ENCODE results near the gene UBR1.
"Not testable (repeated sequence)": the region's sequence is repeated elsewhere in the genome, so short reads cannot be mapped to it uniquely, and the experiment has no call there.

The UBR1 gene

DNA sequence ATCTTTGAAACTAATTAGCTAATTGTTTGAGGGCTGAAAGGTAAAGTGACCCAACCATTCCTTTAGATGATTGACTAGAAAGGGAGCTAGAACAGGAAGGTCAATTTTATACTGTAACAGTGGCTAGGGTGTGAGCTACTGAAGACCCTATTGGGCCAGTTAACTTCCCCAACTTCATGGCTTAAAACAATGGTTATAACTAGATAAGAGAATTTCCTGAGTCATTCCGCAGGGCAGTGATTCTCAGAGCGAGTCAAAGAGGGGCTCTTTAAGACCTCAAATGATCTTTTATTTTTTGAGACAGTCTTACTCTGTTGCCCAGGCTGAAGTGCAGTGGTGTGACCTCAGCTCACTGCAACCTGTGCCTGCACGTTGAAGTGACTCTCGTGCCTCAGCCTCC lies 151.5 kb downstream of the UBR1 start:
- no peak overlapping the region for H3K4me3 ChIP-seq (ENCODE audit: control insufficient read depth, low read depth, low read length)
- TF ChIP-seq, protein P1, sequence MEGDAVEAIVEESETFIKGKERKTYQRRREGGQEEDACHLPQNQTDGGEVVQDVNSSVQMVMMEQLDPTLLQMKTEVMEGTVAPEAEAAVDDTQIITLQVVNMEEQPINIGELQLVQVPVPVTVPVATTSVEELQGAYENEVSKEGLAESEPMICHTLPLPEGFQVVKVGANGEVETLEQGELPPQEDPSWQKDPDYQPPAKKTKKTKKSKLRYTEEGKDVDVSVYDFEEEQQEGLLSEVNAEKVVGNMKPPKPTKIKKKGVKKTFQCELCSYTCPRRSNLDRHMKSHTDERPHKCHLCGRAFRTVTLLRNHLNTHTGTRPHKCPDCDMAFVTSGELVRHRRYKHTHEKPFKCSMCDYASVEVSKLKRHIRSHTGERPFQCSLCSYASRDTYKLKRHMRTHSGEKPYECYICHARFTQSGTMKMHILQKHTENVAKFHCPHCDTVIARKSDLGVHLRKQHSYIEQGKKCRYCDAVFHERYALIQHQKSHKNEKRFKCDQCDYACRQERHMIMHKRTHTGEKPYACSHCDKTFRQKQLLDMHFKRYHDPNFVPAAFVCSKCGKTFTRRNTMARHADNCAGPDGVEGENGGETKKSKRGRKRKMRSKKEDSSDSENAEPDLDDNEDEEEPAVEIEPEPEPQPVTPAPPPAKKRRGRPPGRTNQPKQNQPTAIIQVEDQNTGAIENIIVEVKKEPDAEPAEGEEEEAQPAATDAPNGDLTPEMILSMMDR (conservative IDR thresholded peaks at IDR 0.05; ENCODE audit: control insufficient read depth, insufficient read depth, low read depth, low read length) = no peak
- DNase-seq (ENCODE audit: low read depth) = no peak

DNA sequence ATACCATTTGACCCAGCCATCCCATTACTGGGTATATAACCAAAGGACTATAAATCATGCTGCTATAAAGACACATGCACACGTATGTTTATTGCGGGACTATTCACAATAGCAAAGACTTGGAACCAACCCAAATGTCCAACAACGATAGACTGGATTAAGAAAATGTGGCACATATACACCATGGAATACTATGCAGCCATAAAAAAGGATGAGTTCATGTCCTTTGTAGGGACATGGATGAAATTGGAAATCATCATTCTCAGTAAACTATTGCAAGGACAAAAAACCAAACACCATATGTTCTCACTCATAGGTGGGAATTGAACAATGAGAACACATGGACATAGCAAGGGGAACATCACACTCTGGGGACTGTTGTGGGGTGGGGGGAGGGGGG lies 156.9 kb downstream of the UBR1 start:
- DNase-seq (ENCODE audit: low read depth); H3K4me3 ChIP-seq (ENCODE audit: control insufficient read depth, low read depth, low read length): not testable (repeated sequence)

DNA sequence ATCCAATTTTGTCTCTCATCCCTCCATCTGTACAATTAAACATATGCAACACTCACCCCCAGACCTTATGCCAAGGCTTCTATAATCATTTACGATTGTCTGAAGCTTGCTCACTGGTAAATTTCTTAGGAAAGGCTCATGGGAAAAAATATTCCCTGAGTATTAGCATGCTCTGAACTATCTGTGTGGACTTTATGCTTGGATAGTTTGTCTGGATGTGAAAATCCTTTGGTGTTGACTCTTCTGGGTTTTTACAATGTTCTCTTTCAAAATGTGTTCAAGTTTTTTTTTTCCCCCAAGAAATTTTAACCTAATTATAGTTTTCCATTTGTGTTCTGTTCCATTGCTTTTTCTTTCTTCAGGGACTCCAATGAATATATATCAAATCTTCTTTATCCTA lies 165.3 kb downstream of the UBR1 start:
- no peak for DNase-seq (ENCODE audit: low read depth)
- TF ChIP-seq, protein P1 (conservative IDR thresholded peaks at IDR 0.05; ENCODE audit: control insufficient read depth, insufficient read depth, low read depth, low read length) = no peak

DNA sequence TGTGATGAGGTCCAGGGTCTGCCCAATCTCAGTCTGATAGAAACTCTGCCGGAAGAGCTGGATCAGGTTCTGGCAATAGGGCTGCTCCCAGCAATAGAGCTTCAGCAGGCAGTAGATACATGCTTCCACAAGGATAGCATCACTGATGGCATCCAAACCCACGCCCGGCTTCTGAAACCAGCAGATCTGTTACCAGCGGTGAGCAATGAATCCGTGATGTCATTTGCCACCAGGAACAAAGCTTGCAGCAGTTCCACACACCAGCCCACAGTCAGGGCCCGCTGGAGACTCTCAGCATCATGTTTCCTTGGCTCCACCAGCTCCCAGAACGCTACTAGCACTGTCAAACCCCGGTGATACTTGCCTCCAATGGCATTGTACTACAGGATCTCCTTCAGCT lies 166.0 kb downstream of the UBR1 start:
- TF ChIP-seq, protein P1 (conservative IDR thresholded peaks at IDR 0.05; ENCODE audit: control insufficient read depth, insufficient read depth, low read depth, low read length) = no peak
- no peak overlapping the region for H3K4me3 ChIP-seq (ENCODE audit: control insufficient read depth, low read depth, low read length)
- no peak for DNase-seq (ENCODE audit: low read depth)

More for the DNA sequence above, 165.3 kb downstream of the UBR1 start:
- no peak overlapping the region for H3K4me3 ChIP-seq (ENCODE audit: control insufficient read depth, low read depth, low read length)

DNA sequence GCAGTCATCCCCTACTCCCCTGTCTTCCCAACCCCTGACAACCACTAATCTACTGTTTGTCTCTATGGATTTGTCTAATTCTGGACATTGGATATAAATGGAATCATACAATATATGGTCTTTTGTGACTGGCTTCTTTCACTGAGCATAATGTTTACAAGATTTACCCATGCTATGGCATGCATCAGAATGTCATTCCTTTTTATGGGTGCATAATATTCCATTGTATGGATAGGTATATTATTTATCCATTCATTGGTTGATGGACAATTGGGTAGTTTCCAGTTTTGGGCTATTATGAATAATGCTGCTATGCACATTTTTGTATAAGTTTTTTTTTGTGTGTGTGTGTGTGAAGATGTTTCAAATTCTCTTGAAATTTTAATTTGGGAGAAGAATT lies 168.7 kb downstream of the UBR1 start:
- no peak overlapping the region for H3K4me3 ChIP-seq (ENCODE audit: control insufficient read depth, low read depth, low read length)

DNA sequence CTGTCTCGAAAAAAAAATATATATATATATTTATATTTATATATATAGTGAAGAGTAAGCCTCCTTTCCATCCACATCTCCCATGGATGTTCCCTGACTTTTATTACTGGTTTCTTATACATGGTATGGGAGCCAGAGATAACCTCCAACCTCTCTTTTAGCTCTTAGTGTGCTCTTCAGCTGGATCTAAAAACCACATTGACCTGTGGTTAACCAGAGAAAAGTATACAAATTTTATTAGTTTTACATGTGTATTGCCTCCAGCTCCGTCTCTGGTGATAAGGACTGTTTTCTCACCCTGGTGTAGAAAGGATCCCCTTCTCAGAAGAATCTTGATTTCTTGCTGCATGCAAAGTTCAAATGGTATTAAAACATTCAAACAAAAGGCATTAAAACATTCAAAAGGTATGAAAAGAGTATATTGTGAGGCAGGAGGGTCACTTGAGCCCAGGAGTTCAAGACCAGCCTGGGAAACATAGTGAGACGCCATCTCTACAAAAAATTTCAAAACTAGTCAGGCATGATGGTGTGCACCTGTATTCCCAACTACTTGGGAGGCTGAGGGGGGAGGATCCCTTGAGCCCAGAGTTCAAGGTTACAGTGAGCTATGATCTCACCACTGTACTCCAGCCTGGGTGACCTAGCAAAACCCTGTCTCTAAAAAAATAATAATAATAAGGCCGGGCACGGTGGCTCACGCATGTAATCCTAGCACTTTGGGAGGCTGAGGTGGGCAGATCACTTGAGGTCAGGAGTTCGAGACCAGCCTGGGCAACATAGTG lies 171.8 kb downstream of the UBR1 start:
- TF ChIP-seq, protein P1 (conservative IDR thresholded peaks at IDR 0.05; ENCODE audit: control insufficient read depth, insufficient read depth, low read depth, low read length) = no peak
- no peak overlapping the region for H3K4me3 ChIP-seq (ENCODE audit: control insufficient read depth, low read depth, low read length)
- no peak for DNase-seq (ENCODE audit: low read depth)

More for the DNA sequence above, 168.7 kb downstream of the UBR1 start:
- TF ChIP-seq, protein P1 (conservative IDR thresholded peaks at IDR 0.05; ENCODE audit: control insufficient read depth, insufficient read depth, low read depth, low read length) = no peak
- no peak for DNase-seq (ENCODE audit: low read depth)

DNA sequence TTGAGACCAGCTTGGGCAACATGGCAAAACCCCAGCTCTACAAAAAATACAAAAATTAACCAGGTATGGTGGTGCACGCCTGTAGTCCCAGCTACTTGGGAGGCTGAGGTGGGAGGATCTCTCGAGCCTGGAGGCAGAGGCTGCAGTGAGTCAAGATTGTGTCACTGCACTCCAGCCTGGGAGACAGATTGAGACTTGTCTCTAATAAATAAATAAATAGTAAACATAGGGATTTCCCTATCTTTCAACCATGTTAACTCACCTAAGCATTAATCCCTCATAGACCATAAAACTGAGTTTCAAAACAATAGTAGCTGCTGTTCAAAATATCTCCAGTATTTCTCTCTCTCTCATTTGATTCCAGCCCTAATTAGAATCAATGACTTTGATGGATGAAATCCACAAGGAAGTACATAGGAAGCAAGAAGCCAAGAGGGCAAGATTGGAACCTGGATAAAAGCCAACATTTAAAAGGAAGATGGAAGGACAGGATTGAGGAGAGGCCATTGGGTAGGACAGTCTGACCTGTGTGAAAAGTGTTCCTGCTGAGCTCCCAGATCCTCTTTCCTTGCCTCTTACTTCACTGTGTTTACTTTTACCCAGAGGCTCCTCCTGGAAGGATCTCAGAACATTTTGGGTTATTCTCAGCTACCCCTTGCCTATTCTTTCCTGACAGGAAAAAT lies 172.9 kb downstream of the UBR1 start:
- no peak overlapping the region for H3K4me3 ChIP-seq (ENCODE audit: control insufficient read depth, low read depth, low read length)
- no peak for DNase-seq (ENCODE audit: low read depth)
- TF ChIP-seq, protein P1 (conservative IDR thresholded peaks at IDR 0.05; ENCODE audit: control insufficient read depth, insufficient read depth, low read depth, low read length) = no peak

Data from fibroblast of mammary gland (primary cell).